Measurements from ENCODE around the gene PITPNC1. TPM values are rescaled to one million over a fixed set of nuclear protein-coding genes. Genes with fewer than 3 reads are reported as not detected.
A peak's percentile ranks its signal among the peaks of the same experiment; 100 is the strongest.

PITPNC1 gene
- total RNA-seq, 1 donor from 2014 or later, result 19.3 TPM

GRCh38 chr17:67525239-67526135 lies 148.4 kb downstream of the PITPNC1 start:
- no peaks in the 10 kb centered on the region for H3K36me3 Mint-ChIP-seq (ENCODE audit: low read depth)
- H3K27ac Mint-ChIP-seq, result no peak overlapping the region
- no peaks in the 10 kb centered on the region for H3K9me3 Mint-ChIP-seq
- intact Hi-C loops (cut with micrococcal nuclease), result no loop called here
- DNase-seq (no peak), ATAC-seq (ENCODE audit: low read depth) (no peak)
- H3K4me1 Mint-ChIP-seq, result peaks cover 6% of the 10 kb centered on the region
- ChIA-PET POLR2A (no interaction called here), CTCF (no interaction called here)
- H3K27me3 Mint-ChIP-seq, result no peaks in the 10 kb centered on the region
- no peak overlapping the region for H3K4me3 Mint-ChIP-seq
- no peak for TF ChIP-seq CTCF (IDR thresholded peaks at IDR 0.05)

DNA sequence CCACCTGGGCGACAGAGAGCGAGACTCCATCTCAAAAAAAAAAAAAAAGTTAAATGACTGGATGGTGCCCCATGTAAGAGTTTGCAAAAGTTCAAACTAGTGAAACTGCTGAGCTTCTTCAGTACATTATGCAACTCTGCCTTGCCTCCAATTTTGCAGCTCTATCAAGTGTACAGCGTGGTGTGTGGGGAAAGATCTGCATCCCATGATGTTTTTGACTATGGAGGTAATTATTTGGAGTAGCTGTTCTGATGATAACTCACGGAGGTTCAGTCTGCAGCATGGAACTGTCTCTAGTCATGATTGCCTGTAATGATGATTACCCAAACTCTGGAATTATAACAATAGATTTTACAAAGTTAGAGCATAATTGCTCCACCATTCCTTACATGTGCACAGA lies 149.6 kb downstream of the PITPNC1 start:
- ChIA-PET POLR2A (interaction anchor here (0.6 to 0.7 kb wide), 2 partner anchors 7 to 50 kb away, joined by 4 to 6 read pairs; no protein-coding TSS in a partner anchor), CTCF (no interaction called here)
- Mint-ChIP-seq H3K27me3 (no peaks in the 10 kb centered on the region), H3K36me3 (ENCODE audit: low read depth) (no peaks in the 10 kb centered on the region), H3K9me3 (no peaks in the 10 kb centered on the region), H3K27ac (no peak overlapping the region), H3K4me1 (peaks cover 6% of the 10 kb centered on the region), H3K4me3 (no peak overlapping the region)
- no peak for ATAC-seq (ENCODE audit: low read depth)
- no peak for TF ChIP-seq CTCF (IDR thresholded peaks at IDR 0.05)
- intact Hi-C loops (cut with micrococcal nuclease), result no loop called here
- no peak for DNase-seq

DNA sequence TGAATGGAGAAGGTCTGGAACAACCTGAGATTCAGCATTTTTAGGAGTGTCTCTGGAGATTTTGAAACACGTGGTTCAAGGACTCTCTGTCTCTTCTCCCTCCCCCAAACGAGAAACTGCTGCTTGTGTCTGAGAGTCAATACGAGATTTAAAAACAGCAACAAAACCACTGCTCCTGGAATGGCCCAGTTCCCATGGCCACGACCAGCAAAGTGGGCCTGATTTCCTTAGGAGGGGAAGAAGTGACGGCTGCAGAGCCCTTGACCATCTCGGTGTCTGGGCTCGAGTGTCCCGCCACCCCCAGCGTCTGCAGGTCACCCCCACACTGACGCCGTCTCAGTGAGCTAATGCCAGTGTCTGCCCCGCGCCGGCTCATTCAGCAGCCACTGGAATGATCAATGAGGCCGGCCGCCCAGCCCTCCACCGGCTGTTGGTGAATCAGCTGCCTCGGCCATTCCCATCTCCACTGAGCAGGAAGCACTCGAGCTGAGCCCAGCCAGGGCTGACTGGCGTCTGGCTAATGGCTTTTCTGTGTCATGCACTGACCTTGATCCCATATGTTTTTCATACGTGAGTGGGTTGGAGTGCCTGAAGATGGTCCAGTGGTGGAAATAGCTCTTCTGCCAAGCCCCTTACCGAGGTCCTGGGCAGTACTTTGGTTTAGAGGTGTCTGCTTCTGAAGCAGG lies 151.8 kb downstream of the PITPNC1 start:
- no peaks in the 10 kb centered on the region for H3K36me3 Mint-ChIP-seq (ENCODE audit: low read depth)
- H3K9me3 Mint-ChIP-seq, result no peaks in the 10 kb centered on the region
- intact Hi-C loops (cut with micrococcal nuclease), result no loop called here
- ChIA-PET POLR2A (no interaction called here), CTCF (no interaction called here)
- H3K27ac Mint-ChIP-seq, result no peak overlapping the region
- no peak for TF ChIP-seq CTCF (IDR thresholded peaks at IDR 0.05)
- no peak overlapping the region for H3K4me3 Mint-ChIP-seq
- ATAC-seq (ENCODE audit: low read depth), result no peak
- no peaks in the 10 kb centered on the region for H3K27me3 Mint-ChIP-seq
- no peak for DNase-seq
- H3K4me1 Mint-ChIP-seq, result peaks cover 8% of the 10 kb centered on the region

- CTCF ChIA-PET, result no interaction called here
- POLR2A ChIA-PET, result no interaction called here
- no peaks in the 10 kb centered on the region for H3K27me3 Mint-ChIP-seq
- H3K4me3 Mint-ChIP-seq, result peak overlapping the region; percentile 38
- peaks cover 8% of the 10 kb centered on the region for H3K4me1 Mint-ChIP-seq
- intact Hi-C loops (cut with micrococcal nuclease), result no loop called here
- peaks cover 8% of the 10 kb centered on the region for H3K36me3 Mint-ChIP-seq (ENCODE audit: low read depth)
- no peaks in the 10 kb centered on the region for H3K9me3 Mint-ChIP-seq
- no peak for TF ChIP-seq CTCF (IDR thresholded peaks at IDR 0.05)
- ATAC-seq (ENCODE audit: low read depth), result peak; percentile 62
- H3K27ac Mint-ChIP-seq, result no peak overlapping the region
- no peak for DNase-seq
Observed at GRCh38 chr17:67531291-67531690, 154.2 kb downstream of the PITPNC1 start.

GRCh38 chr17:67532326-67532871 lies 155.3 kb downstream of the PITPNC1 start:
- Mint-ChIP-seq H3K27me3 (no peaks in the 10 kb centered on the region), H3K36me3 (ENCODE audit: low read depth) (peaks cover 8% of the 10 kb centered on the region), H3K4me3 (no peak overlapping the region), H3K4me1 (peaks cover 8% of the 10 kb centered on the region), H3K9me3 (no peaks in the 10 kb centered on the region), H3K27ac (no peak overlapping the region)
- ATAC-seq (ENCODE audit: low read depth), result no peak
- POLR2A ChIA-PET, result no interaction called here
- CTCF ChIA-PET, result no interaction called here
- intact Hi-C loops (cut with micrococcal nuclease), result no loop called here
- no peak for TF ChIP-seq CTCF (IDR thresholded peaks at IDR 0.05)
- no peak for DNase-seq
